ENCODE results near the gene CNKSR2.

DNA sequence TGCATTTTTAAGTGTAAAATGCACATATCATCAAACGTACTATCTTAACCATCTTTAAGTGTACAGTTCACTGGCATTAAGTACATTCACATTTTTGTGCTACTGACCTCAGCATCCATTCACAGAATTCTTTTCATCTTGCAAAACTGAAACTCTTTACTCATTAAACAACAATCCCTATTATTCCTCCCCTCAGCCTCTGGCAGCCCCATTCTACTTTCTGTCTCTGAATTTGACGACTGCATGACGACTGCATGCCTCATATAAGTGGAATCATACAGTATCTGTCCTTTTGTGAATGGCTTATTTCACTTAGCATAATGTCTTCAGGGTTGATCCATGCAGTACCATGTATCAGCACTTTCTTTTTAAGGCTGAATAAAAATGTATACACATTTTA lies 38.7 kb downstream of the CNKSR2 start:
- TF ChIP-seq, protein P1, sequence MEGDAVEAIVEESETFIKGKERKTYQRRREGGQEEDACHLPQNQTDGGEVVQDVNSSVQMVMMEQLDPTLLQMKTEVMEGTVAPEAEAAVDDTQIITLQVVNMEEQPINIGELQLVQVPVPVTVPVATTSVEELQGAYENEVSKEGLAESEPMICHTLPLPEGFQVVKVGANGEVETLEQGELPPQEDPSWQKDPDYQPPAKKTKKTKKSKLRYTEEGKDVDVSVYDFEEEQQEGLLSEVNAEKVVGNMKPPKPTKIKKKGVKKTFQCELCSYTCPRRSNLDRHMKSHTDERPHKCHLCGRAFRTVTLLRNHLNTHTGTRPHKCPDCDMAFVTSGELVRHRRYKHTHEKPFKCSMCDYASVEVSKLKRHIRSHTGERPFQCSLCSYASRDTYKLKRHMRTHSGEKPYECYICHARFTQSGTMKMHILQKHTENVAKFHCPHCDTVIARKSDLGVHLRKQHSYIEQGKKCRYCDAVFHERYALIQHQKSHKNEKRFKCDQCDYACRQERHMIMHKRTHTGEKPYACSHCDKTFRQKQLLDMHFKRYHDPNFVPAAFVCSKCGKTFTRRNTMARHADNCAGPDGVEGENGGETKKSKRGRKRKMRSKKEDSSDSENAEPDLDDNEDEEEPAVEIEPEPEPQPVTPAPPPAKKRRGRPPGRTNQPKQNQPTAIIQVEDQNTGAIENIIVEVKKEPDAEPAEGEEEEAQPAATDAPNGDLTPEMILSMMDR (IDR thresholded peaks at IDR 0.05) = no peak
- no peak for TF ChIP-seq ZFX (IDR thresholded peaks at IDR 0.05; ENCODE audit: borderline replicate concordance)
